ENCODE results near the gene POTEB. TPM values are rescaled to one million over a fixed set of nuclear protein-coding genes. Genes with fewer than 3 reads are reported as not detected.
"Not testable (repeated sequence)": the region's sequence is repeated elsewhere in the genome, so short reads cannot be mapped to it uniquely, and the experiment has no call there.

Gene POTEB
- total RNA-seq (not detected in 2 replicates), polyA plus RNA-seq (not detected in 2 replicates)

GRCh38 chr15:21877635-21878034, at the start of gene POTEB:
Gene POTEB, minus strand, starts transcription at chr15:21877735. Its CDS starts 489 bp downstream, at chr15:21877246.
- not testable (repeated sequence) for H3K4me3 ChIP-seq; H3K27me3 ChIP-seq; H3K36me3 ChIP-seq; DNase-seq (ENCODE audit: low read depth in 1 of 2, low spot score in 1 of 2); H3K27ac ChIP-seq; H3K9me3 ChIP-seq (ENCODE audit: low read depth); H3K4me1 ChIP-seq (ENCODE audit: low read depth)

GRCh38 chr15:21890955-21891354, 13.4 kb upstream of the POTEB start:
- not testable (repeated sequence) for H3K9me3 ChIP-seq (ENCODE audit: low read depth); H3K27me3 ChIP-seq; H3K4me1 ChIP-seq (ENCODE audit: low read depth); H3K4me3 ChIP-seq; H3K36me3 ChIP-seq; DNase-seq (ENCODE audit: low read depth in 1 of 2, low spot score in 1 of 2); H3K27ac ChIP-seq

- H3K4me1 ChIP-seq (ENCODE audit: low read depth), result not testable (repeated sequence)
Measured at GRCh38 chr15:21889542-21889941, 12.0 kb upstream of the POTEB start.

GRCh38 chr15:21838831-21839230, 38.7 kb downstream of the POTEB start:
- not testable (repeated sequence) for H3K27me3 ChIP-seq; H3K27ac ChIP-seq; DNase-seq (ENCODE audit: low read depth in 1 of 2, low spot score in 1 of 2); H3K4me1 ChIP-seq (ENCODE audit: low read depth); H3K36me3 ChIP-seq; H3K9me3 ChIP-seq (ENCODE audit: low read depth); H3K4me3 ChIP-seq

More at GRCh38 chr15:21889542-21889941, 12.0 kb upstream of the POTEB start:
- not testable (repeated sequence) for H3K27me3 ChIP-seq; DNase-seq (ENCODE audit: low read depth in 1 of 2, low spot score in 1 of 2); H3K9me3 ChIP-seq (ENCODE audit: low read depth); H3K36me3 ChIP-seq; H3K4me3 ChIP-seq; H3K27ac ChIP-seq

Other genes starting within 250 kb of the POTEB start
- not detected in 2 replicates for gene OR4M2, start 202.8 kb upstream of the POTEB start, total RNA-seq
- not detected in 2 replicates for gene OR4M2, start 202.8 kb upstream of the POTEB start, polyA plus RNA-seq